Right cardiac atrium (tissue), 5 donors: ENCODE results near the gene GPR146. TPM values are rescaled to one million over a fixed set of nuclear protein-coding genes. Genes with fewer than 3 reads are reported as not detected.
A peak's percentile ranks its signal among the peaks of the same experiment; 100 is the strongest.
"Not testable (repeated sequence)": the region's sequence is repeated elsewhere in the genome, so short reads cannot be mapped to it uniquely, and the experiment has no call there.

Experiments used
- ATAC-seq, 2 donors: fragments of 200-7000 bp; cut with Tn5 transposase; one replicate each; pipeline versions ENCODE4 v1.8.0 to v1.9.1; 2020; ENCODE audit warnings: moderate library complexity in 2 of 2, mild to moderate bottlenecking in 1 of 2
- DNase-seq, 3 donors: peaks; one replicate each; pipeline ENCODE4 v3.0.0-alpha.2; 2020
- H3K27ac ChIP-seq: one replicate; pipeline ENCODE4 v1.5.1; 2013; ENCODE audit warnings: mild to moderate bottlenecking, low read length, control low read depth, moderate library complexity
- H3K27me3 ChIP-seq: one replicate; pipeline ENCODE4 v1.6.1; 2013; ENCODE audit not compliant: control insufficient read depth, insufficient read depth
- H3K4me1 ChIP-seq: one replicate; pipeline ENCODE4 v1.6.1; 2013; ENCODE audit warnings: low read length; ENCODE audit not compliant: control insufficient read depth, insufficient read depth
- H3K4me3 ChIP-seq: one replicate; pipeline ENCODE4 v1.5.1; 2013; ENCODE audit warnings: low read length, control low read depth
- H3K9me3 ChIP-seq: one replicate; pipeline ENCODE4 v1.6.1; 2013; ENCODE audit warnings: low read length; ENCODE audit not compliant: control insufficient read depth
- WGBS: extraction: QIAGEN DNeasy Blood & Tissue Kit; methylation state at CpG from one replicate; pipeline ENCODE4 v1.1.7; 2013; 5-methylcytosine and 5-hydroxymethylcytosine counted together
- intact Hi-C, 4 donors: fragments of 100-400 bp; cut with DNase I; formaldehyde crosslinking; loops; one replicate each; pipeline versions ENCODE4 v1.11.0 to v1.14.0; 2022 to 2023
- polyA plus RNA-seq: library from polyadenylated mRNA; stranded (reverse); fragments of 200-250 nt; gene quantifications from one replicate; pipeline ENCODE4 v1.2.3, GENCODE V29; 2013
- total RNA-seq, 4 donors: library from RNA; stranded (reverse); fragmentation: NEBNext Ultra II Directional; extraction: Animal tissue kit (Norgen Biotek cat#: 25700); gene quantifications; one replicate each; pipeline ENCODE4 v1.2.1, GENCODE V29; 2021
- donor health status: healthy with polysubstance abuse.
- donor health status: DM: no; HTN: yes; CAD: no.
- donor health status: DM: no; HTN: no; CAD: no.
- donor health status: DM: no; HTN: yes; CAD: no; lungs with severe emphysema.
- donor health status: DM: yes; HTN: yes; CAD: no.

GPR146 gene
- total and polyA plus RNA-seq, 5 donors: 4.2 to 19.7 (median 17.3) TPM

DNA sequence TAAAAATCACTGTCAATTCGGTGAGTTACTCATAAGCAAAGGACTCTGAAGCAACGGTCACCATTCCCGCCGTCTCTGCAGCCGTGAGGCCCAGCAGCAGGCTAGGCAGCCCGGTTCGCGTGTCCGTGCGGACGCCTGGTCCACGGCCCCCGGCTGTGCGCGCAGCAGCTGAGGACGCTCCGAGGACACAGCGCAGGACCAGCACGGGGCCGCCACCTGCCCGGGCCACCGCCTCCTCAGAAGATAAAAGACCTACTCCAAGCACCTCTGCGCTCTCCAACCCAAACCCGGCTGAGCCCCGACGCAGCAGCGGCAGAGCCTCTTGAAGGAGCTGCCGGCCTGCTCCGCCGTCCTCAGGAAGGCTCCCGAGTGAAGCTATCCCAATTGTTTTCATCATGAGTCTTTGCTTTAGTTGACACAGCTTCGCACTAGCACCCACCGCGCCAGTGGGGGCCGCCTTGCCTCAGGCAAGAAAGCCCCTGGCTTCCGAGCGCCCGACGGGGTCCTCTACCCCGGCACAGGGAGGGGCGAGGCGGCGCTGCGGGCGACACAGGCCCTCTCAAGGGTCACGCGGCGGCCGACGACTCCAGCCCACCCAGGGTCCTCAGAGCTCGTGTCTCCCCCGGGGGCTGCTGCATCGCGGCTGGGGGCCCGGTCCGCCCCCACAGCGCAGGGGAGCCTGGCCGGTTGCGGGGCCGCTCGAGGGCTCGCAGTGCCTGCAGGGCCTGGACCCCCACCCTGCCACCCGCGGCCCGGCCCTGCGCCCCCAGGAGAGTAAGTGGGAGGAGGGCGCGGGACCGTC is 16.9 kb upstream of the GPR146 start:
- Histone ChIP-seq H3K4me3 (peak overlapping the region; percentile 90), H3K9me3 (no peaks in the 10 kb centered on the region), H3K27me3 (no peaks in the 10 kb centered on the region), H3K27ac (peak overlapping the region; percentile 11), H3K4me1 (peaks cover 1% of the 10 kb centered on the region)
- WGBS: 12% methylated on average over 69 of the region's 69 CpGs
- DNase-seq (peak in 2 of 3 donors; percentile 71 to 75), ATAC-seq (peak in 1 of 2 donors; percentile 12)
- intact Hi-C loops: no loop called here

DNA sequence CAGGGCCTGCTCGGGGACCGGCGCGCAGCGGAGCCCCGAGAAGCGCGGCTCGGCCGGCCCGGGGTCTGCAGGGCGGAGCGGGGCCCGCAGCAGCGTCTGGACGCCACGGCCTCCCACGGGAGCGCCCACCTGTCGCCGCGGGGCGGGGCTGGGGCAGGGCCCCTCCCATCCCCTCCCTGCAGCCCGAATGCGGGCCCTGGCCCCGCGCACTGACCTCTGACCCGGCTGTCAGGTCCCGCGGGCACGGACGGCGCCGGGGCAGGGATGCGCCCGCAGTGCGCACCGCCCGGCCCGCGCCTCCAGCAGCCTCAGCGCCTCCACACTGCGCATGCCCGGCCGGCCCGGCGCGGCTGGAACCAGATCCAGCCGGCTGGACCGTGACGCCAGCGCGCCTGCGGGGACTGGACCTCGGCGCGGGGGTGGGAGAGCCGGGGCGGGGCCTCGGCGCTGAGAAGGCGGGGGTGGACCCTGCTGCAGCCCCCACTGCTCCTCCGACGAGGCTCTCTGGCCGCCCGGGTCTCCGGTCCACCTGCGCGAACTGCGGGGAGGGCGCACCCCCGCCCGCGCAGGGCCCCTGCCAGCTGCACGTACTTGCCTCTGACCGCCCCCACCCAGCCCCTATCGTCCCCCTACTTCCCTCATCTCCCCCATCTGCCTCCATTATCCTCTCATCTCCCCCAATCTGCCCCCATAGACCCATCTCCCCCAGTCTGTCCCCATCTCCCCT is 16.1 kb upstream of the GPR146 start:
- under 1% methylated on average over 77 of the region's 77 CpGs for WGBS
- H3K27me3 ChIP-seq: no peaks in the 10 kb centered on the region
- ATAC-seq (peak; percentile 94), DNase-seq (peak; percentile 92 to 97 (median 97))
- H3K4me3 ChIP-seq: peak overlapping the region; percentile 90
- intact Hi-C loops: no loop called here
- H3K9me3 ChIP-seq: no peaks in the 10 kb centered on the region
- H3K27ac ChIP-seq: peak overlapping the region; percentile 90
- H3K4me1 ChIP-seq: peaks cover 1% of the 10 kb centered on the region

DNA sequence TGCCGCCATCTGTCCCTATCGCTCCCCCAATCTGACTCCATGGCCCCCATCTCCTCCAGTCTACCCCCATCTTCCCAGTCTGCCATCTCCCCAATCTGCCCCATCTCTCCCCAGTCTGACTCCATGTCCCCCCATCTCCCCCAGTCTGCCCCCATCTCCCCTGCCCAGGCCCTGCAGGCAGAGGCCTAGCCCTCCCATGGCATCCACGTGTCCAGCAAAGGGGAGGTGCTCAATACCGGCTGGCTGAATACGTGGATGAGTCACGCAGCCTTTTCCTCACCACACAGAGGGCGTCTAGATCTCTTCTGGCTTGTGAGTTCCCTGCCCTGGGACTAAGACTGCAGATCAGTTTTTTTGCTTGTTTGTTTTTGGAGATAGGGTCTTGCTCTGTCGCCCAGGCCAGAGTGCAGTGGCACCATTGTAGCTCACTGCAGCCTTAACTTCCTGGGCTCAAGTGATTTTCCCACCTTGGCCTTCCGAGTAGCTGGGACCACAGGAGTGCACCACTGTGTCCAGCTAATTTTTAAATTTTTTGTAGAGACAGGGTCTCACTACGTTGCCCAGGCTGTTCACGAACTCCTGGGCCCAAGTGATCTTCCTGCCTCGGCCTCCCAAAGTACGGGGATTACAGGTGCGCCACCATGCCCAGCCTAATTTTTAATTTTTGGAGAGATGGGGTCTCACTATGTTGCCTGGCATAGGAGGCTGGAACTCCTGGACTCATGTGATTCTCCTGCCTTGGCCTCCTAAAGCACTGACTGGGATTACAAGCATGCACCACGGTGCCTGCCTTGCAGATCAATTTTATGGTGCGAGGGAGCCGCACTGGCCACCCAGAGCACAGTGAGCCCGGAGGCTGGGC is 15.3 kb upstream of the GPR146 start:
- 58% methylated on average over 18 of the region's 18 CpGs for WGBS
- intact Hi-C loops: no loop called here
- DNase-seq: peak; percentile 88 to 92 (median 92)
- Histone ChIP-seq H3K27ac (peak overlapping the region; percentile 90), H3K9me3 (no peaks in the 10 kb centered on the region), H3K27me3 (no peaks in the 10 kb centered on the region), H3K4me3 (peak overlapping the region; percentile 90), H3K4me1 (peaks cover 1% of the 10 kb centered on the region)
- peak; percentile 91 to 94 for ATAC-seq

DNA sequence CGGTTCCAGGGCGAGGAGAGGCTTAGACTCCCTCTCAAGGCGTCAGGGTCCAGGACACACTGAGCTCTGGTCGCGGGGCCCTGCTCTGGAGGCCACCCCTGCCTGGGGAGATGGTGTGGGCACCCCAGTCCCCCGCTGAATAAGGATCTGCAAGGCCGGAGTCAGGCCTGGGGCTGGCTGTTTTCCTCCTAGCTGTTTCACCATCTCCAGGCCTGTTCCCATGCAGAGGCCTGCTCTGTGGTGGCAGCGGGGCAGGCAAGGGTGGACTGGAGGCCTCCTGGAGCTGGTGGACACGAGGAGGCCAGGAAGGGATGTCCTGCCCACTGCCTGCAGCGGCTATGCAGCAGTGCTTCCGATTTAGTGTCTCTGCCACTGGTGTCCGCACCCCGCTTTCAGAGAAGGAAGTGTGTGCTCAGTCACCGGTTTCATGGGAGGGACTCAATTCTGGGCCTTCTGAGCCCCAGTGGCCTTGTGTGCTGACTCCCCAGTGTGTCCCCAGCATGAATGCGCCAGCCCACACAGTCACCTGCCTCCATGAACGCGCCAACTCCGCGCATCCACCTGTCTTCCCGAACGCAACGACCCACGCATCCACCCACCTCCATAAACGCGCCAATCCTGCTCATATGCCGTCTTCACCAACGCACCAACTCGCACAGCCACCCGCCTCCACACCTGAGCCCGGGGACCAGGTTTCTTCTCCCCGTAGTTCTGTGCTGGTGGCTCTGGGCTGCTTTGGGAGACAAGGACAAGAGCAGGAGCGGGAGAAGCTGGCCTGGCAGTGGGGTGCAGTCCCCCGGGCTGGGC is 14.5 kb upstream of the GPR146 start:
- DNase-seq: peak; percentile 41 to 65 (median 63)
- Histone ChIP-seq H3K4me3 (no peak overlapping the region), H3K27ac (no peak overlapping the region), H3K27me3 (no peaks in the 10 kb centered on the region), H3K4me1 (peaks cover 1% of the 10 kb centered on the region), H3K9me3 (no peaks in the 10 kb centered on the region)
- 94% methylated on average over 33 of the region's 33 CpGs for WGBS
- ATAC-seq: no peak
- intact Hi-C loops: no loop called here

DNA sequence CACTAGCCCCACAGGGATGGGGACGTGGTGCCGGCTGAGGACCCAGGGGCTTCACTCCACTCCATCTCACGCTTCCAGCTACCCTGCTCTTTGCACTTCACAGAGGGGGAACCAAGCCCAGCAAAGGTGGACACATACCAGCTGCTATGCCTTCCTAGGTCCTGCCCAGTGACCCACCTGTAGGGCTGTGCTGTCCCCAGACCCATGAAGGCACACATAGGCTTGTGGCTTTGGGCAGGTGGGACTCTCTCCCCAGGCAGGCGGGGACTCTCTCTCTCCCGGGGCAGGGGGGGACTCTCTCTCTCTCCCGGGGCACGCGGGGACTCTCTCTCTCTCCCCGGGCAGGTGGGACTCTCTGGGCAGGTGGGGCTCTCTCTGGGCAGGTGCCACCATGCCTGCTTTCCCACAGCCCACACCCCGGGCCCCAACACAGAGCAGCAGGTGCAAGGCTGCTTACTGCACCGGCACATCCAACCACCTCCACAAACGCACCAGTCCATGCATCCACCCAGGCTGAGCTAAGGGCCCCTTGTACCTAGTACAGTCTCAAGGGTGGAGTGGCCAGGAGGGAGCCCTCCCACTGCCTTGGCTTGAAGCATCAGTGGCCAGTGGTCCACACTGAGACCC is 13.8 kb upstream of the GPR146 start:
- 93% methylated on average over 12 of the region's 12 CpGs for WGBS
- intact Hi-C loops: no loop called here
- no peak for DNase-seq
- Histone ChIP-seq H3K4me3 (no peak overlapping the region), H3K27ac (no peak overlapping the region), H3K4me1 (peaks cover 1% of the 10 kb centered on the region), H3K27me3 (no peaks in the 10 kb centered on the region), H3K9me3 (no peaks in the 10 kb centered on the region)
- ATAC-seq: no peak

DNA sequence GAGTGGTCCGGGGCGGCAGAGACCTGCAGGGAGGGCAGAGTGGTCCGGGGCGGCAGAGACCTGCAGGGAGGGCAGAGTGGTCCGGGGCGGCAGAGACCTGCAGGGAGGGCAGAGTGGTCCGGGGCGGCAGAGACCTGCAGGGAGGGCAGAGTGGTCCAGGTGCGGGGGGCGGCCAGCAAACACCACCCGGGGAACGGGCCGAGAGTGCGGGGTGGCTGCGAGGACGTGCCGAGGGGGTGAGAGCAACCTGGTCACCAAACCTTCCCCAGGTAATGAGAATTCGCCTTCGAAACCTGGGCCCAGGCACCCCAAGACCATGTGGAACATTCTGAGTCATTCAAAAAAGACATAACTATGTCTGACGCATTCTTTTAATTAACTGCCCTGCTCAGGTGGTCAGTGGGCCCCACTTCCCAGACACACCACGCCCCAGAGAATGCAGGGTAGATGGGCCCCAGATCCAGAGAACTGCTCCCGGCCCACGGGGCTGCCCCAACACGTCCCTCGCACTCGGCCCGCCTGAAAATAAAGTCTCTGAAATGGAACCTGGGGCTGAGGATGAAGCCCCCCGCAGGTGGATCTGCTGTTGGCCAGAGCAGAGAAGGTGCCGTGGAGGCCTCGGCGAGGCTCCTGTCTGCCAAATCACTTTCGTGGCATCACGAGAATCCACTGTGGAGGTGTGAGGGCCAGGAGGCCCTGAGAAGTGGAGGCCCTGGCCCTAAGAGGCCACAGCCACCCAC is 12.5 kb upstream of the GPR146 start:
- Histone ChIP-seq H3K27ac (no peak overlapping the region), H3K4me1 (peaks cover 1% of the 10 kb centered on the region), H3K4me3 (no peak overlapping the region), H3K27me3 (no peaks in the 10 kb centered on the region), H3K9me3 (no peaks in the 10 kb centered on the region)
- no peak for ATAC-seq
- peak in 1 of 3 donors; percentile 29 for DNase-seq
- WGBS: 96% methylated on average over 29 of the region's 33 CpGs
- intact Hi-C loops: no loop called here

DNA sequence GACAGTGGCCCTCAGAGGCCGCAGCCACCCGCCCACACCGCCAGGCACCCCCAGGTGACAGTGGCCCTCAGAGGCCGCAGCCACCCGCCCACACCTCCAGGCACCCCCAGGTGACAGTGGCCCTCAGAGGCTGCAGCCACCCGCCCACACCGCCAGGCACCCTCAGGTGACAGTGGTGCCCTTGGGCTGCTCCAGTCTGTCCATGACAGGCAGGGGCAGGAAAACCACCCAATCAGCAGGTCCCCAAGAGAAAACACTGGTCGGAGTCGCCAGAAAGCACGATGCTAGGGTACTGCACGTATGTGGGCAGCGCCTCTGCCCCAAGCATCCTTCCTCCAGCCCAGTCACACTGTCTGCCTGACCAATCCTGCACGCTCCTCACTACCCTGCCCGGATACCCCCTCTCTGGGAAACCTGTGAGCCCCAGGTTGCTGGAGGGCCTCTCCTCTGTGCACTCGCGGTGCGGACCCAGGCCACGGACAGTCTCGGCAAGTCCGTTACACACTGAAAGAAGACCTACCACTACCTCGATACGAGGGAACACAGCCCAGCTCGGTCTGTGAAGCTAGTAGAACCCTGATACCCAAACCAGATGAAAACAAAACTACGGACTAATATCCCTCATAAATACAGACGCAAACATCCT is 11.7 kb upstream of the GPR146 start:
- no peak for ATAC-seq

DNA sequence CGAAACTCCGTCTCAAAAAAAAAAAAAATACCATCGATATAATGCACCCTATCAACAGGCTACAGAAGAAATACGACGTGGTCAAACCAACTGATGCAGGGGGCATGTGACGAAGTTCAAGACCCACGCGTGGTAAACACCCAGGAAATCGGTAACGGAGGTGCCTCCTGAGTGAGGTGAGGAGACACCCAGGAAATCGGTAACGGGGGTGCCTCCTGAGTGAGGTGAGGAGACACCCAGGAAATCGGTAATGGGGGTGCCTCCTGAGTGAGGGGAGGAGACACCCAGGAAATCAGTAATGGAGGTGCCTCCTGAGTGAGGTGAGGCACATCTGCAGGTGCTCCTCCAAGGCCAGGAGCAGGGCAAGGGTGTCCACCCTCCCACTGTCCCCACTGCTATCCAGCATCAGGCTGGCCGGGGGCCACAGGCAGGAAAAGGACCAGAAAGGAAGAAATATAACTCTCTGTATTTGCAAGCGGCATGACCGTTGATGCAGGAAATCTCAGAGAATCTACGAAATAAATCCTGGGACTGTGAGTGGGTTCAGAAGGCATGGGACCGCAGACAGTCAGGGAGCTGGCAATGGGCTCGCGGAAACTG is 10.7 kb upstream of the GPR146 start:
- H3K4me1 ChIP-seq: peaks cover under 1% of the 10 kb centered on the region
- DNase-seq (peak in 1 of 3 donors; percentile 18), ATAC-seq (no peak)
- H3K27me3 ChIP-seq: no peaks in the 10 kb centered on the region
- no peak overlapping the region for H3K4me3 ChIP-seq
- H3K9me3 ChIP-seq: no peaks in the 10 kb centered on the region
- intact Hi-C loops: no loop called here
- no peak overlapping the region for H3K27ac ChIP-seq
- 93% methylated on average over 20 of the region's 20 CpGs for WGBS

More for the DNA sequence above, 11.7 kb upstream of the GPR146 start:
- H3K4me3 ChIP-seq: no peak overlapping the region
- DNase-seq: peak in 1 of 3 donors; percentile 26
- no peak overlapping the region for H3K27ac ChIP-seq
- no peaks in the 10 kb centered on the region for H3K9me3 ChIP-seq
- 94% methylated on average over 25 of the region's 25 CpGs for WGBS
- no peaks in the 10 kb centered on the region for H3K27me3 ChIP-seq
- intact Hi-C loops: no loop called here
- H3K4me1 ChIP-seq: peaks cover 1% of the 10 kb centered on the region

DNA sequence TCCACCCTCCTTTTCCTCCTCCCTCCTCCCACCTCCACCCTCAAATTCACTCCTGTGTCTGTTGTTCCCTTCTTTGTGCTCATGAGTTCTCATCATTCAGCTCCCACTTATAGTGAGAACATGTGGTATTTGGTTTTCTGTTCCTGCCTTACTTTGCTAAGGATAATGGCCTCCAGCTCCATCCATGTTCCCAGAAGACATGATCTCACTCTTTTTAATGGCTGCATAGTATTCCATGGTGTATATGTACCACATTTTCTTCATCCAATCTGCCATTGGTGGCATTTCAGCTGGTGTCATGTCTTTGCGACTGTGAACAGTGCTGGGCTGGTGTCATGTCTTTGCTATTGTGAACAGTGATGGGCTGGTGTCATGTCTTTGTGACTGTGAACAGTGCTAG is 9.6 kb upstream of the GPR146 start:
- DNase-seq, H3K4me3 ChIP-seq, ATAC-seq, H3K9me3 ChIP-seq, H3K27me3 ChIP-seq, H3K4me1 ChIP-seq, intact Hi-C loops, H3K27ac ChIP-seq: not testable (repeated sequence)
- WGBS: 94% methylated on average over 1 of the region's 1 CpG
